NCI-H748 treated with DMSO at 0.1 percent for 48 hours (cell line): ENCODE data around the gene HOXB9.

ENCODE experiments used
- DNase-seq: peaks from one replicate; lab custom pipeline; 2025; lab: John Stamatoyannopoulos, UW

HOXB9 gene

GRCh38 chr17:48624118-48624517 is 2.0 kb downstream of the HOXB9 start:
- DNase-seq, result no peak

GRCh38 chr17:48623583-48623982 is 2.6 kb downstream of the HOXB9 start:
- DNase-seq, result no peak

GRCh38 chr17:48622857-48623256 is 3.3 kb downstream of the HOXB9 start:
- DNase-seq, result no peak

- no peak for DNase-seq
Measured at GRCh38 chr17:48621410-48622392, 4.5 kb downstream of the HOXB9 start.

- DNase-seq, result no peak
Measured at GRCh38 chr17:48620461-48621139, 5.6 kb downstream of the HOXB9 start.

- no peak for DNase-seq
Measured at GRCh38 chr17:48619826-48620449, 6.2 kb downstream of the HOXB9 start.

- peak; percentile 71 for DNase-seq
Measured at GRCh38 chr17:48618256-48618896, 7.8 kb downstream of the HOXB9 start.

- no peak for DNase-seq
Measured at GRCh38 chr17:48617471-48618255, 8.5 kb downstream of the HOXB9 start.

- DNase-seq, result no peak
Measured at GRCh38 chr17:48616717-48617470, 9.3 kb downstream of the HOXB9 start.

- DNase-seq, result no peak
Measured at GRCh38 chr17:48615963-48616716, 10.0 kb downstream of the HOXB9 start.

- no peak for DNase-seq
Measured at GRCh38 chr17:48615047-48615962, 10.9 kb downstream of the HOXB9 start, which contains the start of gene HOXB8. HOXB8 (minus strand) TSS chr17:48615292; CDS start chr17:48614704, 588 bp downstream.

- no peak for DNase-seq
Measured at GRCh38 chr17:48613862-48614694, 12.1 kb downstream of the HOXB9 start.

- no peak for DNase-seq
Measured at GRCh38 chr17:48612854-48613691, 13.1 kb downstream of the HOXB9 start.

- no peak for DNase-seq
Measured at GRCh38 chr17:48612456-48612853, 13.7 kb downstream of the HOXB9 start.

GRCh38 chr17:48611681-48612455 is 14.3 kb downstream of the HOXB9 start:
- peak; percentile 51 for DNase-seq

- DNase-seq, result no peak
Measured at GRCh38 chr17:48611213-48611612, 14.9 kb downstream of the HOXB9 start.
